B cell (primary cell): ENCODE data around the gene AFDN. TPM values are rescaled to one million over a fixed set of nuclear protein-coding genes. Genes with fewer than 3 reads are reported as not detected.

Experiments used
- ATAC-seq: fragments of 200-7000 bp; cut with Tn5 transposase; one replicate; pipeline ENCODE4 v1.10.0; 2021; ENCODE audit warnings: low read depth, mild to moderate bottlenecking, moderate number of reproducible peaks, moderate library complexity
- CTCF ChIA-PET: fragments of 350-600 bp; sonication (Branson Sonifier 250); formaldehyde crosslinking; loops from one replicate; lab custom pipeline; 2021; ENCODE audit warnings: antibody characterized with exemption, inconsistent platforms; lab: Charles Lee
- POLR2A ChIA-PET: fragments of 350-600 bp; sonication (Branson Sonifier 250); formaldehyde crosslinking; loops from one replicate; lab custom pipeline; 2021; ENCODE audit warnings: antibody characterized with exemption; lab: Charles Lee
- DNase-seq: peaks from one replicate; pipeline ENCODE4 v3.0.0; 2013
- H2AFZ ChIP-seq: 2 replicates; pipeline ENCODE4 v1.6.1; 2012; ENCODE audit warnings: mild to moderate bottlenecking, low read depth, low read length; ENCODE audit not compliant: insufficient read depth, poor library complexity, severe bottlenecking
- H3K27ac ChIP-seq, 2 donors: 1 replicate in 1 of 2; 2 replicates in 1 of 2; pipeline ENCODE4 v1.5.1; 2012 to 2013; ENCODE audit warnings: low read length in 2 of 2, mild to moderate bottlenecking in 2 of 2, moderate library complexity in 1 of 2
- H3K27me3 ChIP-seq, 4 experiments: fragments of 200-600 bp in 1 of 4; sonication (generic) in 1 of 4; replicated peaks in 1 of 4; 1 replicate in 2 of 4; 2 replicates in 2 of 4; pipeline versions ENCODE4 v1.6.1 to v1.7.0; 2013 to 2016; ENCODE audit warnings: low read length in 3 of 4, mild to moderate bottlenecking in 2 of 4, mixed read lengths in 1 of 4, moderate library complexity in 1 of 4; ENCODE audit not compliant: insufficient read depth in 4 of 4, control insufficient read depth in 3 of 4; ENCODE audit errors: control extremely low read depth in 1 of 4
- H3K36me3 ChIP-seq, 2 experiments: replicated peaks in 1 of 2; 1 replicate in 1 of 2; 2 replicates in 1 of 2; pipeline versions ENCODE4 v1.6.1 to v1.7.1; 2013; ENCODE audit warnings: low read length in 1 of 2; ENCODE audit not compliant: insufficient read depth in 2 of 2, control insufficient read depth in 1 of 2; ENCODE audit errors: control extremely low read depth in 1 of 2, extremely low read depth in 1 of 2
- H3K4me1 ChIP-seq, 2 donors: fragments of 200-600 bp in 1 of 2; sonication (generic) in 1 of 2; 1 replicate in 1 of 2; 2 replicates in 1 of 2; pipeline versions ENCODE4 v1.5.1 to v1.6.1; 2013 to 2017; ENCODE audit warnings: low read length in 2 of 2; ENCODE audit not compliant: control insufficient read depth in 2 of 2, insufficient read depth in 2 of 2
- H3K4me2 ChIP-seq: replicated peaks from 2 replicates; pipeline ENCODE3; 2012; ENCODE audit warnings: mild to moderate bottlenecking, low read depth, low read length; ENCODE audit not compliant: poor library complexity, severe bottlenecking
- H3K4me3 ChIP-seq, 5 experiments: fragments of 200-600 bp in 1 of 5; sonication (generic) in 1 of 5; 1 replicate in 3 of 5; 2 replicates in 2 of 5; pipeline versions ENCODE4 v1.5.1 to v1.7.0; 2011 to 2016; ENCODE audit warnings: low read length in 4 of 5, mild to moderate bottlenecking in 4 of 5, low read depth in 2 of 5, control low read depth in 1 of 5, moderate library complexity in 1 of 5; ENCODE audit not compliant: insufficient read depth in 1 of 5; ENCODE audit errors: control extremely low read depth in 1 of 5, extremely low read depth in 1 of 5
- H3K79me2 ChIP-seq: fragments of 200-600 bp; sonication (generic); one replicate; pipeline ENCODE4 v1.6.0; 2016; ENCODE audit warnings: low read length; ENCODE audit not compliant: control insufficient read depth, insufficient read depth
- H3K9ac ChIP-seq: fragments of 200-600 bp; sonication (generic); 2 replicates; pipeline ENCODE4 v1.6.1; 2017; ENCODE audit warnings: mild to moderate bottlenecking, low read length, moderate library complexity
- H3K9me3 ChIP-seq, 3 donors: one replicate each; pipeline versions ENCODE4 v1.6.1 to v1.7.1; 2013; ENCODE audit warnings: low read length in 2 of 3; ENCODE audit not compliant: control insufficient read depth in 2 of 3, insufficient read depth in 1 of 3; ENCODE audit errors: control extremely low read depth in 1 of 3
- H4K20me1 ChIP-seq: 2 replicates; pipeline ENCODE4 v1.6.0; 2012; ENCODE audit warnings: mild to moderate bottlenecking, low read length; ENCODE audit not compliant: insufficient read depth, control insufficient read depth, poor library complexity, severe bottlenecking
- H3K27ac Mint-ChIP-seq: one replicate; pipeline ENCODE4 v1.8.0; 2021; ENCODE audit warnings: mixed read lengths
- H3K27me3 Mint-ChIP-seq: one replicate; pipeline ENCODE4 v1.8.0; 2021; ENCODE audit warnings: mixed read lengths
- H3K4me1 Mint-ChIP-seq: one replicate; pipeline ENCODE4 v1.8.0; 2021; ENCODE audit warnings: mixed read lengths
- H3K4me3 Mint-ChIP-seq: one replicate; pipeline ENCODE4 v1.8.0; 2021; ENCODE audit warnings: mixed read lengths
- H3K9me3 Mint-ChIP-seq: one replicate; pipeline ENCODE4 v1.8.0; 2022; ENCODE audit warnings: mixed read lengths; ENCODE audit not compliant: insufficient read depth
- EZH2 ChIP-seq: IDR thresholded peaks from 2 replicates; pipeline ENCODE4 v1.6.1; 2012; ENCODE audit warnings: borderline replicate concordance, low read depth, mild to moderate bottlenecking, moderate library complexity, low read length; ENCODE audit not compliant: insufficient read depth, poor library complexity, severe bottlenecking
- WGBS: methylation state at CpG from one replicate; pipeline ENCODE4 v1.1.5; 2013; ENCODE audit warnings: missing lambda C conversion rate; ENCODE audit not compliant: insufficient coverage; 5-methylcytosine and 5-hydroxymethylcytosine counted together
- intact Hi-C: fragments of 100-400 bp; cut with micrococcal nuclease; formaldehyde crosslinking; loops from one replicate; pipeline ENCODE4 v1.10.0; 2022
- polyA plus RNA-seq: library from polyadenylated mRNA; depleted of rRNA; stranded (reverse); fragments of >200 nt; gene quantifications from 2 replicates; pipeline ENCODE4 v1.2.3, GENCODE V29; 2012
- total RNA-seq, 2 donors: library from RNA; stranded (reverse); fragments of 120-200 nt in 1 of 2; gene quantifications; 1 replicate in 1 of 2; 2 replicates in 1 of 2; pipeline versions ENCODE4 v1.2.3 to v1.2.4, GENCODE V29; 2013 to 2022
- TF ChIP-seq, protein P1 (sequence below): fragments of 200-600 bp; IDR thresholded peaks from one replicate; pipeline ENCODE4 v1.8.0; 2022; ENCODE audit warnings: antibody characterized with exemption, mild to moderate bottlenecking

AFDN gene
- total and polyA plus RNA-seq, 2 donors (not counting 1 experiment from before 2014, with no cell fraction given) = 15.4 to 70.5 TPM

DNA sequence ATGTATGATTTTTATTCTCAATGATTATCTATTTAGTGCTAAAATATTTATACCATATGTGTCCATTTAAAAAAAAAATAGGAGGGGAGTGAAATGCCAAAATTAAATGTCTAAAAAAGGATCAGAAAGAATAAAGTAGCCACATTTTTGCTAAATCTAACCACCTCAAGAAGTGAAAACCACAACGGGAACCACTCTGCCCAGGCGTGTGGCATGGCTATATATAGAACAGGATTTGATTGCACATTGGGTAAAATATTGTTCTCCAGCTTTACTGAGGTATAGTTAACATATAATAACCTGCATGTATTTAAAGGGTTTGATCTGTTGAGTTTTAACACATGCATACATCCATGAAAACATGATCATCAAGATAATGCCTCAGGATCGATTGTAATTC lies 19.0 kb upstream of the AFDN start:
- no peak overlapping the region for H2AFZ ChIP-seq
- DNase-seq (no peak), ATAC-seq (no peak)
- H3K4me2 ChIP-seq = no peak overlapping the region
- Mint-ChIP-seq H3K27ac (no peak overlapping the region), H3K9me3 (no peaks in the 10 kb centered on the region), H3K27me3 (peaks cover 36% of the 10 kb centered on the region), H3K4me3 (no peak overlapping the region), H3K4me1 (no peaks in the 10 kb centered on the region)
- no peaks in the 10 kb centered on the region for H3K36me3 ChIP-seq
- H3K79me2 ChIP-seq = no peaks in the 10 kb centered on the region
- H4K20me1 ChIP-seq = no peaks in the 10 kb centered on the region
- H3K27me3 ChIP-seq = peaks cover 0 to 13% (median 9%) of the 10 kb centered on the region in 4 experiments
- POLR2A ChIA-PET = no interaction called here
- H3K27ac ChIP-seq = no peak overlapping the region
- no peaks in the 10 kb centered on the region for H3K4me1 ChIP-seq
- TF ChIP-seq, protein P1, sequence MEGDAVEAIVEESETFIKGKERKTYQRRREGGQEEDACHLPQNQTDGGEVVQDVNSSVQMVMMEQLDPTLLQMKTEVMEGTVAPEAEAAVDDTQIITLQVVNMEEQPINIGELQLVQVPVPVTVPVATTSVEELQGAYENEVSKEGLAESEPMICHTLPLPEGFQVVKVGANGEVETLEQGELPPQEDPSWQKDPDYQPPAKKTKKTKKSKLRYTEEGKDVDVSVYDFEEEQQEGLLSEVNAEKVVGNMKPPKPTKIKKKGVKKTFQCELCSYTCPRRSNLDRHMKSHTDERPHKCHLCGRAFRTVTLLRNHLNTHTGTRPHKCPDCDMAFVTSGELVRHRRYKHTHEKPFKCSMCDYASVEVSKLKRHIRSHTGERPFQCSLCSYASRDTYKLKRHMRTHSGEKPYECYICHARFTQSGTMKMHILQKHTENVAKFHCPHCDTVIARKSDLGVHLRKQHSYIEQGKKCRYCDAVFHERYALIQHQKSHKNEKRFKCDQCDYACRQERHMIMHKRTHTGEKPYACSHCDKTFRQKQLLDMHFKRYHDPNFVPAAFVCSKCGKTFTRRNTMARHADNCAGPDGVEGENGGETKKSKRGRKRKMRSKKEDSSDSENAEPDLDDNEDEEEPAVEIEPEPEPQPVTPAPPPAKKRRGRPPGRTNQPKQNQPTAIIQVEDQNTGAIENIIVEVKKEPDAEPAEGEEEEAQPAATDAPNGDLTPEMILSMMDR = no peak
- no peak for TF ChIP-seq EZH2
- WGBS = no CpG with 5 or more reads among the region's 3 CpGs
- intact Hi-C loops = no loop called here
- no peak overlapping the region for H3K9ac ChIP-seq
- no peak overlapping the region for H3K4me3 ChIP-seq
- CTCF ChIA-PET = no interaction called here
- peaks cover 0 to 3% (median 0%) of the 10 kb centered on the region in 3 donors for H3K9me3 ChIP-seq

DNA sequence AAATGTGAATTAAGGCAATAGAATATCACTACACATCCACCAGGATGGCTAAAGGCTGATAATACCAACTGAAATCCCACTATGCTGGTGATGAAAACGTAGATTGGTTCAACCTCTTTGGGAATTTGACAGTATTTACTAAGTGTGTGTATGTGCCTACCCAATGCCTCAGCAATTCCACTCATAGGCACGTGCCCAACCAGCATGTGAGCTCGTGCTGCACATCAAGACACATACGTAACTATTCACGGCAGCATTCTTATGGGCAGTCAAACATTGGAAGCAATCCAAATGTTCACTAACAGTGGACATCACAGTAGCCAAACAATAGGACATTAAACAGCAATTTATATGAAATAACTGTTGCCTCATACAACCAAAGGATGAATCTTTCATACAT lies 15.7 kb upstream of the AFDN start:
- DNase-seq = no peak
- H3K4me3 Mint-ChIP-seq = no peak overlapping the region
- H2AFZ ChIP-seq = no peak overlapping the region
- CTCF ChIA-PET = no interaction called here
- peaks cover 0 to 10% (median 4%) of the 10 kb centered on the region in 4 experiments for H3K27me3 ChIP-seq
- no peaks in the 10 kb centered on the region for H4K20me1 ChIP-seq
- H3K27me3 Mint-ChIP-seq = peaks cover 34% of the 10 kb centered on the region
- H3K4me1 ChIP-seq = no peaks in the 10 kb centered on the region
- H3K36me3 ChIP-seq = no peaks in the 10 kb centered on the region
- TF ChIP-seq, protein P1 = no peak
- TF ChIP-seq EZH2 = no peak
- no peak overlapping the region for H3K27ac ChIP-seq
- intact Hi-C loops = no loop called here
- H3K4me2 ChIP-seq = no peak overlapping the region
- no peaks in the 10 kb centered on the region for H3K9me3 Mint-ChIP-seq
- no peak overlapping the region for H3K9ac ChIP-seq
- WGBS = 84% methylated on average over 5 of the region's 5 CpGs
- POLR2A ChIA-PET = no interaction called here
- H3K4me1 Mint-ChIP-seq = no peaks in the 10 kb centered on the region
- H3K9me3 ChIP-seq = no peaks in the 10 kb centered on the region
- H3K79me2 ChIP-seq = no peaks in the 10 kb centered on the region
- ATAC-seq = no peak
- H3K4me3 ChIP-seq = no peak overlapping the region
- no peak overlapping the region for H3K27ac Mint-ChIP-seq
